ENCODE results near the gene C19orf18.

The C19orf18 gene

GRCh38 chr19:57947419-57948134 is 26.8 kb downstream of the C19orf18 start, which contains the start of gene ZNF256:
Gene ZNF256 (minus strand): TSS chr19:57947706. CDS start chr19:57947474, 232 bp downstream.
- DNase-seq (ENCODE audit: low spot score), result peak; percentile 92

DNA sequence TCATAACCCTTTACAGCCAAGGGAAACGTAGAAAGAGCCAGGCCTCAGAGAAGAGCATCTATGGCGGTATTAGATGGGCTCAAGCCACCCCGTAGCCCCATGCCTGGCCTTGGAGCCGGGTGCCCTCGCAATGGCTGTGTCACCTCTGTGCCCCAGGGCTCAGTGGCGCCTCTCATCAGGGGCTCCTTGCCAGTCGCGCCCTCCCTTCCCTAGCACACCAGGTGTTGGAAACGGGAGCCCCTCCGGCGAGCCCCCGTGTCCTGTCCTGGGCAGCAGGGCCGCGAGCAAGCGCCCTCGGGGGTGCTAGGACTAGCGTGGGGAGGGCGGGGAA is 27.3 kb downstream of the C19orf18 start:
- DNase-seq (ENCODE audit: low spot score), result peak; percentile 11

GRCh38 chr19:57946316-57946715 is 28.0 kb downstream of the C19orf18 start:
- DNase-seq (ENCODE audit: low spot score), result no peak

- no peak for DNase-seq (ENCODE audit: low spot score)
Observed at GRCh38 chr19:57941593-57941992, 32.7 kb downstream of the C19orf18 start.

DNA sequence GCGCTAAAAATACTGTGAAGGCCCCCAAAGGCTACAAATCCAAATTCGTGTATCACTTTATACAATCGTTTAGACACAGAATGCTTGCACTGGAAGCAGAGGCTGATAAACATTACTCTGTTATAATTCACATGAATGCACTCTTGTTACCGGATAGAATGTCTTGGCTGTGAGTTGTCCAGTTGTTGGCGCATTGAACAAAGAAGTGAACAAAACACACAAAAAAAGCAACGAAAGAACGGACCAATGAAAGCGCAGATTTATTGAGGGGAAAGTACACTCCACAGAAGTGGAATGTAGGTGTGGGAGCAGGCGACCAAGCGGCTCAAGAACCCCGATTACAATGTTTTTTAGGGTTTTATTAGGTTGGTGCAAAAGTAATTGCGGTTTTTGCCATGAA is 38.6 kb downstream of the C19orf18 start:
- no peak for DNase-seq (ENCODE audit: low spot score)

- no peak for DNase-seq (ENCODE audit: low spot score)
Observed at GRCh38 chr19:57934820-57935665, 39.3 kb downstream of the C19orf18 start, which contains the start of gene ZNF418. Gene ZNF418 (minus strand): TSS chr19:57935402. CDS start chr19:57933822, 1,580 bp downstream.

- DNase-seq (ENCODE audit: low spot score), result no peak
Observed at GRCh38 chr19:57927587-57927986, 46.7 kb downstream of the C19orf18 start.

GRCh38 chr19:57916168-57916995 is 58.0 kb downstream of the C19orf18 start, which contains the start of gene ZNF417:
Gene ZNF417 (minus strand): TSS chr19:57916592. CDS start chr19:57916411, 181 bp downstream.
- peak; percentile 92 for DNase-seq (ENCODE audit: low spot score)

DNA sequence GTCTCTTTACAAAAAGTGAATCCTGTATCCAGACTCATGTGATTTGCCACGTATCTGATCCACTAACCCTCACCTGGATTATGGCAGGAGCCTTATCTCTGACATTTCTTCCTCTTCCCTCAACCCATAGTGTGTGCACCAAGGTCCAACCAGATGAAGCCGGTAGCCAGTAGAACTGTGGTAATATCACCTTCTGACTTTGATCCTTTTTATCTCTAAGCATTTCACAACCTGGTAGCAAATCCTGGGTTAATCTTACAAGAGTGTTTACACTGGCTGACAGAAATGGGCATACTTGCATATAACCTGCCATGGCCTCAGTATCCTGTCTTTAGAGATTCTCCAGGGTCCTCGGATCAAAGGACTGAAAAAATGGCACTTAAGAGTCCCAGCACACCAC is 59.8 kb downstream of the C19orf18 start:
- no peak for DNase-seq (ENCODE audit: low spot score)

Measured in HuH-7 (cell line).